GM18858 (cell line): Measurements from ENCODE around the gene PARL.

Experiments
- ATAC-seq: cut with Tn5 transposase; IDR thresholded peaks from one replicate; pipeline ENCODE4 v1.9.1; 2021; ENCODE audit not compliant: unreplicated experiment

The PARL gene

DNA sequence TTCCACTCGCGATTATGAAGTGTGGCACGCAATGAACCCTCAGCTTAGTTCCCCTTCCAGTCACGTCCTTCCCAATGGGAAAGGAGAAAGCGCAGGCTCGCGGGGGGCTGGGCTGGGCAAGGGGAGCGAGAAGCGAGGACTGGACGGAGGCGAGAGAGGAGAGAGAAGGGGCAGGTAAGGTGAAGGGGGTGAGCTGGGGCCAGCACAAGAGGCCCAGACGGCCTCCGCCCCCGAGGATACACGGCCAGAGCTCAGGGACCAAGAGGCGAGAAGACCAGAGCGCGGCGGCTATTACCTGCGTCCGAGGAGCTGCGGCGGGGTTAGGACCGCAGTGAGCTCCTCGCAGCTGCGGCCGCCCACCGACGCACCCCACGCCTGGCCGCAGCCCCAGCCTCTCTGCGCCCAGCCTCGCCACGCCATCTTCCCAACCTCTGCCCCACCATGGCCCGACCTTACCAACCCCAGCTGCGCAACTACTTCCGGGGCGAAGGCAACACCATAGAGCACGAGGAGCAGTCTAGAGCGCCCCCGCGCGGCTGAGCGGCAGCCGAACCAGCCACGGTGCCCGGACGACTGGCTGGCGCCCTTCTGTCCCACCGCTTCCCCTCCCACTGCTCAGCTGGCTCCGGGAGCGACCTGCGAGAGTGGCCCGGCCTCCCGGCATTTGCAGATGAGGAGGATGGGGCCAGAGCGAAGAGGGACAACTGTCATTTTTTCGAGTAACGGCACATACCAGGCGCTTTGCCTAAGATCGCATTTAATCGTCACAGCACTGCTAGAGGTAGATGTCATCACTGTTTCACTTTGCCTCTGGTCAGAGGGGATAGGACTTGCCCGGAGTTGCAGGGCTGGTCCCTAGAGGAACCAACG is at the start of gene PARL:
TSS of gene PARL (minus strand) at position 454 of the 870 bp plus-strand sequence. CDS start at position 420, 34 bp downstream.
- peak; percentile 97 for ATAC-seq

DNA sequence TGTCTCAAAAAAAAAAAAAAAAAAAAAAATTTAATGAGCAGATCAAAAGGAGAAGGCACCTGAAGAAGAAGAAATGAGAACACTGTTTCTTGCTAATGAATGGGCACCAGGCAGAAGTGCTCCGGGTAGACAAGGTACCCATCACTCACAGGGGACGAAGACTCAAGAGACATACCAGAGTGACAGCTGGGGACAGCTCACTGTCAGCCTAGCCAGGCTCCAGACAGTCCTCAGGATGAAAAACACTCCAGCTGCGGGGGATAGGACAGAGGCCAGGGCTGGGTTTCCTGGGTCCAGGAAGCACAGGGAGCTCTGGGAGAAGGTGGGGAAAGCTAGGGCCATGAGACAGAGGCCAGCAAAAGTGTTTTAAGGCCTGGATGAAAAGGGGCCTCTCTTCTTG is 48.5 kb upstream of the PARL start:
- no peak for ATAC-seq

DNA sequence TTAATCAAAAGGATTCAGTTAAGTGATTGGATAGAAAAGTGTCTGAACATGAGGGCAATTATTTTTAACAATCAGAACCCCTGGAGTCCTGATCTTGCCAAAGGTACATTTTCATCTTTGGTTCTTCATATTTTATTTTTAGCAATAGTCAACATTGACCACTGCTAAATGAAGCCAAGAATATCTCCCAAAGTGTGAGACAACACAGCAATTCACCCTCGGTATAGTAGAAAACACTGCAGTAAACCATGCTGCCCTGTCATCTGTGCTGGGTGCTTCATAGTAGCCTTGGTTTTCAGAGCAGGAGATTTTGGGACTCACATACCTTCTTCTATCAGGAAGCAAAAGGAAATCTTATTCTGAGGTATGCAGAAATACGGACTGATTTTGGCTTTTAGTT is 47.2 kb upstream of the PARL start:
- no peak for ATAC-seq

GRCh38 chr3:183930086-183930485 is 45.4 kb upstream of the PARL start:
- no peak for ATAC-seq

DNA sequence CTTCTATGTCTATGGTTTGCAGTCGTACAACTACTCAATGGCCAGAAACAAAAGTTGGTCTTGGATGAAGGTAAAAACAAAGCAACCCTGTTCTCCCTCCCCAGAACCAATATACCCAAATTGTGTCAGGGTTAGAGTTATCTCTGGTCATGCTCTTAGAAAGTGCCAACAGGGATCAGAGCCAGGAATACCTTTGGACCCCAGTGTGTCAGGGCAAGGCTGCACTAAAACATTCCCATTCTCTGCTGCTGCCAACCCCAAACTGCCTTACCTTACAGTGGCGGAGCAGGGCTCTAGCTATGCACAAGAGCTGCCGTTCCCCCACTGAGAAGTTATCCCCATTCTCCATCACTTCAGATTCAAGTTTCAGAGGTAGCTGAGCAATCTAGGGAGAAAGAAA is 42.4 kb upstream of the PARL start:
- ATAC-seq: no peak

GRCh38 chr3:183924956-183925355 is 40.3 kb upstream of the PARL start:
- ATAC-seq: no peak

GRCh38 chr3:183924543-183924942 is 39.9 kb upstream of the PARL start:
- no peak for ATAC-seq

DNA sequence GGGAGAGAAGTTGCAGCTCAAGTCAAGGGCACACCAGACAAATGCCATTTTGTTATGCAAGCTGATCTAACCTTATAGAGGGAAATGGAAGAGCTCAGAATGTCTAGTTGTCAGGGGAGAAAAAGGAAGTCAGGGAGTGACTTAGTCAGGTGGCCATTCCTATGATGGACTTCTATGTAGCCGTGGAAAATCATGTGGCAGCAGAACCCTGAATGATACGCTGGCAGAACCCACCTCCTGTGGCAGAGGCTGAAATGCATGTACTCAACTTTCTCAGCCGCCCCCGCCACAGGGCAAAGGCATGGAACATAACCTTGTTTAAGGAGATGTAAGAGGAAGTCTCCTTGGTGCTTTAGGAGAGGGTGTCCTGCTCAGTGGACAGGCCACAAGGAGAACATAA is 37.7 kb upstream of the PARL start:
- no peak for ATAC-seq

DNA sequence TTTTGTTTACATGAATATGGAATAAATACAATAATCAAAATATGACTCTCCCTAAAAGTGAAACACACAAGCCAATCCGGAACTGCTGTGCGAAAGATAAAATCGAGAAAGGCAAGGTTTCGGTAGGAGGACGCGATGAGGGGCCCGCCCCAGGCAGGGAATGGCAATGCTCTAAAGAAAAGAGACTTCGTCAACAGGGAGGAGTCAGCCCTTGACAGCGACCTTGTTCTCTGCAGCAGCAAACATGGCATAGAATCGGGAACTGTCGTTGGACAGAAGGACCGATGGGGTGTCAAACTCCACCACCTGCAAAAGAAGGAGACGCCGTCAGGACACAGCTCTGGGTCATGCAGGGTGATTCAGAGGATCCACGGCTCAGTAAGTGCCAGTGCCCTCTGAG is 36.4 kb upstream of the PARL start:
- no peak for ATAC-seq

DNA sequence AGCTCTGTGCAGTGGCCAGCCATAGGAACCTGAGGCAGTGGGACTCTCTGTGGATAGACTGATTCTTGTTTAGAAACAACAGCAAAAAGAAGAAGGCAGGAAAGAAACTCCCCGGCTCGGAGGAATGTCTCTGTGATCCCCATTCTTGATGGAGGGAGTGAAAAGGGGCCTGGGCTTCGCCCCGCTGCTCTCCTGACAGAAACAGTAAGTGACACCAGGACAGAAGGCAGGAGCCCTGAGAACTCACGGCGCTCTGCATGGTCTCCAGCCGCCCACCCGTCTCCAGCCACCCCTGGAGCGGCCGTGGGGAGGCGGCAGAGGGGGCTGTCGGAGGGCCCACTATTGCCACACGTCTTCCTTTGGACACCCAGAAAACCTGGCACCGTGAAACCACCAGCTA is 35.7 kb upstream of the PARL start:
- ATAC-seq: no peak

DNA sequence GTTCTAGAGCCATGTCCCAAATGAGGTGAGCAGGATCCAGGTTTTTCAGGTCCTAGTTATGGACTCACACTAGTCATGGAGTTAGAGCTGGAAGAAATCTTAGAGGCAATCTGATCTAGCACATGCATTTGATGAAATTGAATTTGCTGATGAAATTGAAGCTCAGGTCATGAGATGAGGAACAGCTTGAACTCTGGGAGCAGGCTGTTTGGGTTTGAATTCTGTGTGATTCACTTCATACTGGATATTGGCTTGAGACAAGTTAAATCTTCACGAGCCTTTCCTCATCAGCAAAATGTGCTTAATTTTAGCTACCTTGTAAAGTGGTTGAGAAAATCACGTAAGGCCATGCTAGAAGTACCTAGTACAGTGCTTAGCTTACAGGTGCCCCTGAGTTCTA is 33.5 kb upstream of the PARL start:
- no peak for ATAC-seq

DNA sequence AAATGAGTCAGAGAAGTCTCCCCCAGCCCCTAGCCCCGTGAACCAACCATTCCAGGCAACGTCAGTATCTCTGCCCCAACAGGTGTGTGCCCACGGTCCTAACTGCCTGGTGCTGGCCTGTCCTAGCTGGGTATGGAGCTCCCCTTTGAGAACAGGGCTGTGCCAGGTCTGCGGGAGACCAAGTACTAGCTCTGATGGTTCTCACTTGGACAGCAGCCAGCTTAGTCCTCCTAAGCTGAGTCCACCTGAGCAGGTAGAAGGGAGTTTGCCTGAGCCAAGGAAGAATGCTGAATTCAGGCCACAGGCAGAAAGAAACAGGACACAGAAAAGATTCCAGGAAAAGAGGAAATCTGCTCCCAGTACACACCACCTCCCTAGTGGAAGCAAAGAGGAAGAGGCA is 33.1 kb upstream of the PARL start:
- ATAC-seq: no peak

GRCh38 chr3:183914856-183915255 is 30.2 kb upstream of the PARL start:
- no peak for ATAC-seq

GRCh38 chr3:183913580-183913920 is 28.9 kb upstream of the PARL start:
- ATAC-seq: no peak

GRCh38 chr3:183912895-183913579 is 28.4 kb upstream of the PARL start:
- ATAC-seq: no peak

DNA sequence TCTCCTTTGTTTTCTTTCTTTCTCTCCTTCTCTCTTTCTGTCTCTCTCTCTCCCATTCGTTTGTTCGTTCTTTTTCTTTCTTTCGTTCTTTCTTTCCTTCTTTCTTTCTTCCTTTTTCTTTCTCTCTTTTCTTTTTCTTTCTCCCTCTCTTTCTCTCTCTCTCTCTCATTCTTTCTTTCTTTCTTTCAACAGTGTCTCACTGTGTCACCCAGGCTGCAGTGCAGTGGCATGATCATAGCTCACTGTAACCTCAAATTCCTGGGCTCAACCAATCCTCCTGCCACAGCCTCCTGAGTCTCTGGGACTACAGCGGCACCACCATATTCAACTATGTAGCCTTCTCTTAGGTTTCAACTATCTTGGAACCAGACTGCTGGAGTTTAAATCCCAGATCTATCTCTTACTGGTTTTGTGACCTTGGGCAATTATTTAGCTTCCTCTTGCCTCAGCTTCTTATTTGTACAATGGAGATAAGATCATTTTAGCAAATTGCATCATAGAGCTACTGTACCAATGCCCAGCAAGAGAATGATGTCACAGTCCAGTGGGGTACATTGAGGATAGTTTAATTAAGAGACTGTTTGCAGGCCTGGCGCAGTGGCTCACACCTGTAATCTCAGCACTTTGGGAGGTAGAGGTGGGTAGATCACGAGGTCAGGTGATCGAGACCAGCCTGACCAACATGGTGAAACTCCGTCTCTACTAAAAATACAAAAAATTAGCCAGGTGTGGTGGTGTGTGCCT is 27.3 kb upstream of the PARL start:
- no peak for ATAC-seq

DNA sequence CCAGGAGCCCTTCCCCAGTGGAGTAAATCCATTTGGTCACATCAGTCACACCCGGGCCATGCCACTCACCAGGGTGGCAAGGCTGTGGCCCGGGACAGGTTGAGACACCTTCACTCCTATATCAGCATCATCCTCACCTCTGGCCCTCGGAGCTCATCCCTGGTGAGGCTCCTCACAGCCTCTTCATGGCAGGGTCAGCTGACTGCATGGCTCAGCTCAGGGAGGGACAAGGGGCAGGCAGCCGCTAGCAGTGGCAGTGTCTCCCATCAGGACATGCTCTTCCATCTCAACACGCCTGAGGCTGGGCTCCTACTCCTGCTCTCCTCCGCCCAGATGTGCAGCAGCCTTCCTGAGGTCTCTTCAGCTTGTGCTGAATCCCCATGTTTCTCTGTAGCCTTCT is 26.4 kb upstream of the PARL start:
- no peak for ATAC-seq

DNA sequence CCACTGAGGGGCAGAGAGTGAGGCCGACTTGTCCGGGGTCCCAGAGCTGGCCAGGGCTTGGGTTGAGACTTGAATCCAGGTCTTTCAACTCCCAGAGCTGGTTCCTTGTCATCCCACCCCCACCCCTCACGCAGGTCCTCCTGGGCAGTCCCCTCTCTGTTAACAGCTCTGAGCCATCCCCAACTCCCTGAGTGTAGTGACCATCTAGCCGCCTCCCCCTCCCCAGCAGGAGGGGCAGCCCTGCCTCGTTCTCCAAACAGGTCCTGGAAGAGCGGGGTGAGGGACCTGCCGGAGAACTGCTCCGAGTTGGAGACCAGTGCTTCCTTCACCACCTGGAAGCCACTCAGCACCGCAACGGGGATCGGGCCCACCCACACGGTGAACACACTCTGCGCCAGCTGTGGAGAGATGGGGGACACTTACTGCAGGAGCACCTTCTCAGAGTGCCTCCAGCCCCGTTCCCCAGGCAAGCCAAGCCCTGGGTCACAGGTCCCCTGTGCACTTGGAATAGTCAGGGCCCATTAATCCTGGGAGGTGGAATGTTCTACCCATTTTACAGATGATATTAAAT is 24.4 kb upstream of the PARL start:
- ATAC-seq: no peak

DNA sequence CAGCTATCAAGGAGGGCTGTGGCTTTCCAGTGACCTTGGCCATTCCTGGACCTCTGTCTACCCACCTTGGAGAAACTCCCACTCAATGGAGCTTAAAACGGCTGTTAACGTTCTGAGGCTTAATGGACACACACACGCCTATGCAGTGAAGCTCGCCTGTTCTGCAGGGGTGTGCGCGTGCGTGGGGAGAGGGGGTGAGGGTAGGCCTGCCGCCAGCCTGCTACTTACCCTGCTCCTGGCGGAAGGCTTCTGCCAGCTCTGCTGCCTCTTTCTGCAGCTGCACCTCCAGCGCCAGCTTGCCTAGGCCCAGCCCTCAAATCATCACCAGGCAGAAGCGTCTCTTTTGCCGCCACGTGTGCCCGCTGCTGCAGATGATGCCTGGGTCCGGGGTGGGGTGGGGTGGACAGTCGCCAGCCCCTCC is 23.2 kb upstream of the PARL start:
- no peak for ATAC-seq

DNA sequence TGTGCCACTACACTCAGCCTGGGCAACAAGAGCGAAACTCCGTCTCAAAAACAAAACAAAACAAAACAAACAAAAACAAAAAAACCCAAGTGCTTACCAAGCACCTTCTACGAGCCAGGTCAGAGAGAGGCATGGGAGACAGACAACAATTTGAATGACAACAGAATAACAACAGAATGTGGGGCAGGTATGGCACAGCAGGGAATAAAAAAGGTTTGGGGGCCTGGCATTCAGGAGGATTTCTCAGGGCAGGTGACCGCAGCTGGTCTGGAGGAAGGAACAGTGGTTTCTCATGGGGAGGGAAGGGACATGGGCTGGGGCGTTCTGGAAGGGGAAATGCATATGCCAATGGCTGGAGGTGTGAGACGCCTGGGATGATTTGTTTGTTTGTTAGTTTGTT is 22.5 kb upstream of the PARL start:
- ATAC-seq: no peak

- ATAC-seq: no peak
Observed at GRCh38 chr3:183906234-183906921, 21.7 kb upstream of the PARL start.
